GM12878 (cell line): ENCODE results near the gene C21orf58. TPM values are rescaled to one million over a fixed set of nuclear protein-coding genes. Genes with fewer than 3 reads are reported as not detected.

Experiments used
- ATAC-seq: fragments of 200-7000 bp; cut with Tn5 transposase; 3 replicates; pipeline ENCODE4 v1.9.1; 2020; ENCODE audit warnings: mild to moderate bottlenecking, moderate library complexity
- BruUV-seq: library from RNA; stranded (reverse); fragments of 400-500 nt; replicated peaks from 2 replicates; lab custom pipeline; 2021; lab: Mats Ljungman, UMichigan
- CTCF ChIA-PET: fragments of 300-600 bp; sonication (Branson Sonifier 250); formaldehyde crosslinking; extraction: SDS; loops from one replicate; lab custom pipeline; 2021; ENCODE audit warnings: inconsistent platforms; lab: Yijun Ruan, JAX
- POLR2A ChIA-PET: fragments of 350-600 bp; formaldehyde crosslinking; extraction: SDS; loops from one replicate; lab custom pipeline; 2021; ENCODE audit warnings: inconsistent platforms; lab: Charles Lee
- RAD21 ChIA-PET: fragments of 300-600 bp; sonication (Branson Sonifier 250); formaldehyde crosslinking; loops from one replicate; lab custom pipeline; 2023; ENCODE audit warnings: antibody characterized with exemption; ENCODE audit not compliant: unreplicated experiment; lab: Charles Lee
- SMC1A ChIA-PET: fragments of 300-600 bp; sonication (Branson Sonifier 250); formaldehyde crosslinking; loops from one replicate; lab custom pipeline; 2023; ENCODE audit not compliant: unreplicated experiment, uncharacterized antibody; lab: Charles Lee
- DNase-seq: peaks from one replicate; pipeline ENCODE4 v3.0.0-alpha.2; 2011; ENCODE audit warnings: low read depth, low spot score
- FAIRE-seq: peaks from 3 replicates; lab custom pipeline; 2011; peaks lifted over from hg19 to GRCh38; lab: Jason Lieb, UNC
- H2AFZ ChIP-seq: 2 replicates; pipeline ENCODE4 v1.6.0; 2011; ENCODE audit warnings: low read depth, low read length, control low read depth; ENCODE audit not compliant: control insufficient read depth
- H3K27ac ChIP-seq: 2 replicates; pipeline ENCODE4 v1.5.1; 2011; ENCODE audit warnings: control low read depth; ENCODE audit not compliant: control insufficient read depth, insufficient read depth
- H3K27me3 ChIP-seq, 2 experiments: replicated peaks in 1 of 2; 2 replicates each; pipeline versions ENCODE4 v1.6.0 to v1.6.1; 2011; ENCODE audit warnings: low read length in 1 of 2; ENCODE audit not compliant: control insufficient read depth in 2 of 2, insufficient read depth in 2 of 2
- H3K36me3 ChIP-seq, 2 experiments: 2 replicates each; pipeline ENCODE4 v1.5.1; 2011; ENCODE audit warnings: low read length in 1 of 2; ENCODE audit not compliant: control insufficient read depth in 2 of 2, insufficient read depth in 2 of 2
- H3K4me1 ChIP-seq: 2 replicates; pipeline ENCODE4 v1.6.1; 2011; ENCODE audit warnings: mild to moderate bottlenecking, low read length, moderate library complexity, mixed read lengths; ENCODE audit not compliant: control insufficient read depth, insufficient read depth
- H3K4me2 ChIP-seq: 2 replicates; pipeline ENCODE4 v1.6.0; 2011; ENCODE audit warnings: control low read depth; ENCODE audit not compliant: control insufficient read depth, insufficient read depth
- H3K4me3 ChIP-seq: fragments of 200-600 bp; sonication (generic); 2 replicates; pipeline ENCODE4 v1.5.1; 2016
- H3K79me2 ChIP-seq: 2 replicates; pipeline ENCODE4 v1.6.0; 2011; ENCODE audit warnings: low read length; ENCODE audit not compliant: control insufficient read depth, insufficient read depth
- H3K9ac ChIP-seq: 2 replicates; pipeline ENCODE4 v1.8.0; 2011; ENCODE audit warnings: low read length, control low read depth, mixed read lengths; ENCODE audit not compliant: control insufficient read depth, insufficient read depth
- H3K9me3 ChIP-seq: replicated peaks from 3 replicates; pipeline ENCODE4 v1.5.1; 2011; ENCODE audit warnings: mild to moderate bottlenecking, low read length; ENCODE audit not compliant: control insufficient read depth, insufficient read depth
- H4K20me1 ChIP-seq: 2 replicates; pipeline ENCODE4 v1.6.0; 2011; ENCODE audit not compliant: control insufficient read depth, insufficient read depth
- EZH2 ChIP-seq: IDR thresholded peaks from 2 replicates; pipeline ENCODE4 v1.6.1; 2012; ENCODE audit warnings: low read depth, mild to moderate bottlenecking, control low read depth, inconsistent platforms, low read length, borderline replicate concordance; ENCODE audit not compliant: control insufficient read depth
- HDGF ChIP-seq: fragments of 450-650 bp; IDR thresholded peaks from 2 replicates; pipeline ENCODE4 v1.6.1; 2016; ENCODE audit warnings: antibody characterized with exemption
- SIX5 ChIP-seq: IDR thresholded peaks from 2 replicates; pipeline ENCODE4 v1.6.1; 2011; ENCODE audit warnings: mild to moderate bottlenecking, low read depth, low read length, moderate library complexity; ENCODE audit not compliant: severe bottlenecking
- WGBS: methylation state at CpG from one replicate; pipeline ENCODE4 v1.1.6; 2016; ENCODE audit warnings: low lambda C conversion rate; ENCODE audit not compliant: insufficient replicate concordance, insufficient coverage; ENCODE audit errors: missing lambda C conversion rate; 5-methylcytosine and 5-hydroxymethylcytosine counted together
- in situ Hi-C: fragments of 300-500 bp; cut with MboI; formaldehyde crosslinking; loops from 9 replicates; pipeline ENCODE4 v1.14.3; 2018; ENCODE audit warnings: mixed read lengths
- intact Hi-C: fragments of 100-400 bp; cut with micrococcal nuclease; formaldehyde crosslinking; loops from one replicate; pipeline ENCODE4 v1.14.2; 2022; ENCODE audit not compliant: unreplicated experiment
- polyA plus RNA-seq, 11 experiments: library from polyadenylated mRNA; depleted of rRNA in 4 of 11; unstranded in 6 of 11; stranded (reverse) in 5 of 11; fragments of >200 nt; fragmentation: Nextera tagmentation in 4 of 11; fragmentation: Illumina TruSeq in 1 of 11; extraction: Ambion mirVana in 4 of 11; extraction: Trizol in 1 of 11; gene quantifications; 1 replicate in 1 of 11; 2 replicates in 10 of 11; pipeline versions ENCODE4 v1.2.1 to v1.2.3, GENCODE V29; 2011 to 2016; ENCODE audit warnings: inconsistent platforms in 2 of 11, missing spikeins in 2 of 11, low read depth in 1 of 11
- total RNA-seq, 4 experiments: library from RNA; depleted of rRNA in 3 of 4; stranded (reverse); fragments of >200 nt in 3 of 4; fragmentation: Illumina TruSeq in 1 of 4; extraction: Trizol in 1 of 4; gene quantifications; 2 replicates each; pipeline versions ENCODE4 v1.2.1 to v1.2.3, GENCODE V29; 2013 to 2021
- TF ChIP-seq, protein P1 (sequence below), 3 experiments: IDR thresholded peaks in 2 of 3; conservative IDR thresholded peaks in 1 of 3; 2 replicates each; pipeline ENCODE4 v1.5.1; 2011; ENCODE audit warnings: low read depth in 3 of 3, low read length in 3 of 3, mild to moderate bottlenecking in 3 of 3, control low read depth in 2 of 3, moderate library complexity in 2 of 3, inconsistent platforms in 1 of 3, mixed read lengths in 1 of 3; ENCODE audit not compliant: control insufficient read depth in 2 of 3, insufficient read depth in 1 of 3; ENCODE audit errors: extremely low read depth in 1 of 3
- TF ChIP-seq, protein P2 (sequence below): IDR thresholded peaks from 2 replicates; pipeline ENCODE4 v1.6.1; 2011; ENCODE audit warnings: borderline replicate concordance, low read depth, mild to moderate bottlenecking, moderate library complexity, mixed read lengths, low read length; ENCODE audit not compliant: insufficient read depth; ENCODE audit errors: extremely low read length
- TF ChIP-seq, protein P3 (sequence below): fragments of 450-650 bp; IDR thresholded peaks from 2 replicates; pipeline ENCODE4 v1.6.1; 2018; ENCODE audit warnings: mild to moderate bottlenecking, low read depth, moderate library complexity; ENCODE audit not compliant: partially characterized antibody
- TF ChIP-seq, protein P4 (sequence below): IDR thresholded peaks from 2 replicates; pipeline ENCODE4 v1.6.1; 2011; ENCODE audit warnings: borderline replicate concordance, low read depth, mild to moderate bottlenecking, moderate library complexity, low read length; ENCODE audit not compliant: insufficient read depth, poor library complexity, severe bottlenecking

Gene C21orf58
- total and polyA plus RNA-seq, 10 of the 15 experiments (the other 5 are each of a cell fraction or from before 2014, with no cell fraction given), result 1.1 to 22.3 (median 11.8) TPM

DNA sequence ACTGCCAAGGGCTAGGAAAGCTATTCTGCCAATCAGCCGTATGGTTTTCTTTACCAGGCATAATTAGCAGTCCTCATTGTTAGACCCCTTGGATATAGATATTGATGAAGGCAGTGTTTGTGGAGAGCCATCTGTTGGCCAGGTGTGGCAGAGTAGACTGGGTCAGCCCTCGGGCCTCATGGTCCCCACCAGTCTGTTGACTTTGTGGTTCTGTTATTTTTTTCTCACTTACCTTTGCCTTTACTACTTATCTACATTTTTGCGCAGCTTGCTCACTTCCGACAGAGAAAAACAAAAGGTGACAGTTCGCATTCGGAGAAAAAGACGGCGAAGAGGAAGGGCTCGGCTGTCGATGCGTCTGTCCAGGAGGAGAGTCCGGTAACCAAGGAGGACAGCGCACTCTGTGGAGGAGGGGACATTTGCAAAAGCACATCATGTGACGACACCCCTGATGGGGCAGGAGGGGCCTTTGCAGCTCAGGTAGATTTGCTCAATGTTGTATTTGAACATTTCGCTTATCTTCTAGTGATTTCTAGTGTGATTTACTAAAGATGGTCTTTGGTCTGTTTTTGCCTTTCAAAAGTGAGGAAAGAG is 2.5 kb upstream of the C21orf58 start:
- H3K4me1 ChIP-seq, result peaks cover 3% of the 10 kb centered on the region
- intact Hi-C loops, result no loop called here
- H3K36me3 ChIP-seq, result peaks cover 2 to 7% of the 10 kb centered on the region in 2 experiments
- ChIA-PET CTCF (interaction anchor here (0.8 to 1.9 kb wide), 18 partner anchors 12 to 356 kb away, joined by 3 to 23 read pairs (median 5); partner anchors contain the start of genes MCM3AP and YBEY), SMC1A (interaction anchor here (0.7 to 1.7 kb wide), 17 partner anchors 9 to 183 kb away, joined by 3 to 12 read pairs (median 4); partner anchors contain the start of genes DIP2A, MCM3AP and YBEY), RAD21 (interaction anchor here (0.7 to 2.6 kb wide), 10 partner anchors 12 to 282 kb away, joined by 3 to 17 read pairs (median 4); partner anchors contain the start of genes MCM3AP and YBEY), POLR2A (interaction anchor here (1.1 to 1.4 kb wide), 3 partner anchors 43 to 132 kb away, joined by 7 read pairs; partner anchors contain the start of genes DIP2A and LSS)
- in situ Hi-C loops, result no loop called here
- H3K9me3 ChIP-seq, result no peaks in the 10 kb centered on the region
- H3K27me3 ChIP-seq, result no peaks in the 10 kb centered on the region
- peaks cover 47% of the 10 kb centered on the region for H3K79me2 ChIP-seq
- no peak overlapping the region for H3K9ac ChIP-seq
- no peaks in the 10 kb centered on the region for H4K20me1 ChIP-seq
- no peak for FAIRE-seq
- TSS peak; percentile 62 for BruUV-seq
- no peak for DNase-seq
- peak overlapping the region; percentile 62; the same call in 1 of the 2 replicates for H3K4me2 ChIP-seq
- H3K27ac ChIP-seq, result no peak overlapping the region
- ATAC-seq, result no peak
- H2AFZ ChIP-seq, result no peak overlapping the region
- 0 out of 2 replicates have a peak overlapping the region, but pooled peaks have one; percentile 36 for H3K4me3 ChIP-seq
- WGBS, result 90% methylated on average over 15 of the region's 15 CpGs
- TF ChIP-seq, protein P1, sequence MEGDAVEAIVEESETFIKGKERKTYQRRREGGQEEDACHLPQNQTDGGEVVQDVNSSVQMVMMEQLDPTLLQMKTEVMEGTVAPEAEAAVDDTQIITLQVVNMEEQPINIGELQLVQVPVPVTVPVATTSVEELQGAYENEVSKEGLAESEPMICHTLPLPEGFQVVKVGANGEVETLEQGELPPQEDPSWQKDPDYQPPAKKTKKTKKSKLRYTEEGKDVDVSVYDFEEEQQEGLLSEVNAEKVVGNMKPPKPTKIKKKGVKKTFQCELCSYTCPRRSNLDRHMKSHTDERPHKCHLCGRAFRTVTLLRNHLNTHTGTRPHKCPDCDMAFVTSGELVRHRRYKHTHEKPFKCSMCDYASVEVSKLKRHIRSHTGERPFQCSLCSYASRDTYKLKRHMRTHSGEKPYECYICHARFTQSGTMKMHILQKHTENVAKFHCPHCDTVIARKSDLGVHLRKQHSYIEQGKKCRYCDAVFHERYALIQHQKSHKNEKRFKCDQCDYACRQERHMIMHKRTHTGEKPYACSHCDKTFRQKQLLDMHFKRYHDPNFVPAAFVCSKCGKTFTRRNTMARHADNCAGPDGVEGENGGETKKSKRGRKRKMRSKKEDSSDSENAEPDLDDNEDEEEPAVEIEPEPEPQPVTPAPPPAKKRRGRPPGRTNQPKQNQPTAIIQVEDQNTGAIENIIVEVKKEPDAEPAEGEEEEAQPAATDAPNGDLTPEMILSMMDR (IDR thresholded peaks at IDR 0.05 in 2 of 3, conservative IDR thresholded peaks at IDR 0.05 in 1 of 3; ENCODE audit: control insufficient read depth in 2 of 3, extremely low read depth in 1 of 3, insufficient read depth in 1 of 3, low read depth in 3 of 3, low read length in 3 of 3), result peak in 2 of 3 experiments; percentile 7 to 25; a peak in 2 of 6 replicates
- no peak for TF ChIP-seq HDGF
- TF ChIP-seq, protein P2, sequence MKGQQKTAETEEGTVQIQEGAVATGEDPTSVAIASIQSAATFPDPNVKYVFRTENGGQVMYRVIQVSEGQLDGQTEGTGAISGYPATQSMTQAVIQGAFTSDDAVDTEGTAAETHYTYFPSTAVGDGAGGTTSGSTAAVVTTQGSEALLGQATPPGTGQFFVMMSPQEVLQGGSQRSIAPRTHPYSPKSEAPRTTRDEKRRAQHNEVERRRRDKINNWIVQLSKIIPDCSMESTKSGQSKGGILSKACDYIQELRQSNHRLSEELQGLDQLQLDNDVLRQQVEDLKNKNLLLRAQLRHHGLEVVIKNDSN, result no peak
- TF ChIP-seq, protein P3, sequence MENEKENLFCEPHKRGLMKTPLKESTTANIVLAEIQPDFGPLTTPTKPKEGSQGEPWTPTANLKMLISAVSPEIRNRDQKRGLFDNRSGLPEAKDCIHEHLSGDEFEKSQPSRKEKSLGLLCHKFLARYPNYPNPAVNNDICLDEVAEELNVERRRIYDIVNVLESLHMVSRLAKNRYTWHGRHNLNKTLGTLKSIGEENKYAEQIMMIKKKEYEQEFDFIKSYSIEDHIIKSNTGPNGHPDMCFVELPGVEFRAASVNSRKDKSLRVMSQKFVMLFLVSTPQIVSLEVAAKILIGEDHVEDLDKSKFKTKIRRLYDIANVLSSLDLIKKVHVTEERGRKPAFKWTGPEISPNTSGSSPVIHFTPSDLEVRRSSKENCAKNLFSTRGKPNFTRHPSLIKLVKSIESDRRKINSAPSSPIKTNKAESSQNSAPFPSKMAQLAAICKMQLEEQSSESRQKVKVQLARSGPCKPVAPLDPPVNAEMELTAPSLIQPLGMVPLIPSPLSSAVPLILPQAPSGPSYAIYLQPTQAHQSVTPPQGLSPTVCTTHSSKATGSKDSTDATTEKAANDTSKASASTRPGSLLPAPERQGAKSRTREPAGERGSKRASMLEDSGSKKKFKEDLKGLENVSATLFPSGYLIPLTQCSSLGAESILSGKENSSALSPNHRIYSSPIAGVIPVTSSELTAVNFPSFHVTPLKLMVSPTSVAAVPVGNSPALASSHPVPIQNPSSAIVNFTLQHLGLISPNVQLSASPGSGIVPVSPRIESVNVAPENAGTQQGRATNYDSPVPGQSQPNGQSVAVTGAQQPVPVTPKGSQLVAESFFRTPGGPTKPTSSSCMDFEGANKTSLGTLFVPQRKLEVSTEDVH, result no peak
- TF ChIP-seq, protein P4, sequence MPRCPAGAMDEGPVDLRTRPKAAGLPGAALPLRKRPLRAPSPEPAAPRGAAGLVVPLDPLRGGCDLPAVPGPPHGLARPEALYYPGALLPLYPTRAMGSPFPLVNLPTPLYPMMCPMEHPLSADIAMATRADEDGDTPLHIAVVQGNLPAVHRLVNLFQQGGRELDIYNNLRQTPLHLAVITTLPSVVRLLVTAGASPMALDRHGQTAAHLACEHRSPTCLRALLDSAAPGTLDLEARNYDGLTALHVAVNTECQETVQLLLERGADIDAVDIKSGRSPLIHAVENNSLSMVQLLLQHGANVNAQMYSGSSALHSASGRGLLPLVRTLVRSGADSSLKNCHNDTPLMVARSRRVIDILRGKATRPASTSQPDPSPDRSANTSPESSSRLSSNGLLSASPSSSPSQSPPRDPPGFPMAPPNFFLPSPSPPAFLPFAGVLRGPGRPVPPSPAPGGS, result peak; percentile 25
- no peak for TF ChIP-seq EZH2
- TF ChIP-seq SIX5, result no peak
